ENCODE data around the gene CA5B. TPM values are rescaled to one million over a fixed set of nuclear protein-coding genes. Genes with fewer than 3 reads are reported as not detected.
"Not testable (repeated sequence)": the region's sequence is repeated elsewhere in the genome, so short reads cannot be mapped to it uniquely, and the experiment has no call there.

Gene CA5B
- total RNA-seq, 1 donor from 2014 or later, result 24.2 TPM

GRCh38 chrX:15748841-15749240 lies 10.8 kb downstream of the CA5B start:
- DNase-seq (ENCODE audit: low spot score), result no peak

GRCh38 chrX:15749642-15750610 lies 11.9 kb downstream of the CA5B start:
- DNase-seq (ENCODE audit: low spot score), result no peak

- DNase-seq (ENCODE audit: low spot score), result no peak
Measured at GRCh38 chrX:15750611-15751154, 12.6 kb downstream of the CA5B start.

GRCh38 chrX:15751155-15751819 lies 13.2 kb downstream of the CA5B start:
- no peak for DNase-seq (ENCODE audit: low spot score)

GRCh38 chrX:15755091-15755490 lies 17.0 kb downstream of the CA5B start:
- DNase-seq (ENCODE audit: low spot score), result no peak

GRCh38 chrX:15758140-15758539 lies 20.1 kb downstream of the CA5B start:
- DNase-seq (ENCODE audit: low spot score), result no peak

GRCh38 chrX:15759886-15760285 lies 21.8 kb downstream of the CA5B start:
- DNase-seq (ENCODE audit: low spot score), result not testable (repeated sequence)

- no peak for DNase-seq (ENCODE audit: low spot score)
Measured at GRCh38 chrX:15761564-15762191, 23.6 kb downstream of the CA5B start.

GRCh38 chrX:15769300-15769954 lies 31.4 kb downstream of the CA5B start:
- no peak for DNase-seq (ENCODE audit: low spot score)

GRCh38 chrX:15781961-15782699 lies 44.1 kb downstream of the CA5B start:
- DNase-seq (ENCODE audit: low spot score), result no peak

- DNase-seq (ENCODE audit: low spot score), result no peak
Measured at GRCh38 chrX:15785176-15785750, 47.2 kb downstream of the CA5B start.

GRCh38 chrX:15786915-15787314 lies 48.8 kb downstream of the CA5B start:
- no peak for DNase-seq (ENCODE audit: low spot score)

- peak; percentile 90 for DNase-seq (ENCODE audit: low spot score)
Measured at GRCh38 chrX:15789979-15790768, 52.1 kb downstream of the CA5B start, which contains the start of gene ZRSR2. Gene ZRSR2 (plus strand): TSS chrX:15790484. CDS start chrX:15790496, 12 bp downstream.

- DNase-seq (ENCODE audit: low spot score), result no peak
Measured at GRCh38 chrX:15790769-15791290, 52.8 kb downstream of the CA5B start.

- DNase-seq (ENCODE audit: low spot score), result no peak
Measured at GRCh38 chrX:15797707-15798106, 59.6 kb downstream of the CA5B start.

GRCh38 chrX:15804563-15804962 lies 66.5 kb downstream of the CA5B start:
- DNase-seq (ENCODE audit: low spot score), result no peak

- DNase-seq (ENCODE audit: low spot score), result no peak
Measured at GRCh38 chrX:15808254-15808653, 70.2 kb downstream of the CA5B start.

- no peak for DNase-seq (ENCODE audit: low spot score)
Measured at GRCh38 chrX:15812192-15812938, 74.3 kb downstream of the CA5B start.

GRCh38 chrX:15813416-15813815 lies 75.3 kb downstream of the CA5B start:
- no peak for DNase-seq (ENCODE audit: low spot score)
